HL-60 (cell line): ENCODE results near the gene ZNF511.

Source experiments
- DNase-seq, 2 experiments: peaks; one replicate each; pipeline ENCODE4 v3.0.0-alpha.2; 2010 to 2020; ENCODE audit warnings: low read depth in 1 of 2, low spot score in 1 of 2
- H3K27ac ChIP-seq: fragments of 250-450 bp; sonication (Bioruptor Pico); replicated peaks from 2 replicates; pipeline ENCODE4 v1.5.1; 2020; ENCODE audit warnings: mild to moderate bottlenecking, moderate library complexity
- H3K27me3 ChIP-seq: fragments of 250-450 bp; sonication (Bioruptor Pico); 2 replicates; pipeline ENCODE4 v1.5.1; 2021; ENCODE audit warnings: mild to moderate bottlenecking, moderate library complexity; ENCODE audit not compliant: insufficient read depth, poor library complexity, severe bottlenecking
- H3K4me3 ChIP-seq: replicated peaks from 2 replicates; pipeline ENCODE4 v1.5.1; 2011; ENCODE audit warnings: mild to moderate bottlenecking, control low read depth, low read length; ENCODE audit not compliant: insufficient read depth
- CTCF ChIP-seq: IDR thresholded peaks from one replicate; pipeline ENCODE4 v1.5.1; 2011; ENCODE audit warnings: low read length, control low read depth, inconsistent platforms; ENCODE audit not compliant: insufficient read depth
- GABPA ChIP-seq: IDR thresholded peaks from 2 replicates; pipeline ENCODE4 v1.6.1; 2012; ENCODE audit warnings: low read depth
- POLR2AphosphoS5 ChIP-seq: IDR thresholded peaks from 2 replicates; pipeline ENCODE4 v1.6.1; 2012; ENCODE audit warnings: low read depth
- SPI1 ChIP-seq: IDR thresholded peaks from 2 replicates; pipeline ENCODE4 v1.6.1; 2012; ENCODE audit warnings: low read depth, mild to moderate bottlenecking, borderline replicate concordance
- TF ChIP-seq, protein P1 (sequence below): IDR thresholded peaks from 2 replicates; pipeline ENCODE4 v1.6.1; 2012; ENCODE audit warnings: low read depth; ENCODE audit not compliant: insufficient replicate concordance

Gene ZNF511

GRCh38 chr10:133359554-133359971, 50.8 kb downstream of the ZNF511 start:
- Histone ChIP-seq H3K4me3 (no peak overlapping the region), H3K27me3 (no peaks in the 10 kb centered on the region), H3K27ac (no peak overlapping the region)
- DNase-seq = no peak
- TF ChIP-seq CTCF = no peak
- no peak for TF ChIP-seq SPI1
- TF ChIP-seq POLR2AphosphoS5 = no peak
- TF ChIP-seq, protein P1, sequence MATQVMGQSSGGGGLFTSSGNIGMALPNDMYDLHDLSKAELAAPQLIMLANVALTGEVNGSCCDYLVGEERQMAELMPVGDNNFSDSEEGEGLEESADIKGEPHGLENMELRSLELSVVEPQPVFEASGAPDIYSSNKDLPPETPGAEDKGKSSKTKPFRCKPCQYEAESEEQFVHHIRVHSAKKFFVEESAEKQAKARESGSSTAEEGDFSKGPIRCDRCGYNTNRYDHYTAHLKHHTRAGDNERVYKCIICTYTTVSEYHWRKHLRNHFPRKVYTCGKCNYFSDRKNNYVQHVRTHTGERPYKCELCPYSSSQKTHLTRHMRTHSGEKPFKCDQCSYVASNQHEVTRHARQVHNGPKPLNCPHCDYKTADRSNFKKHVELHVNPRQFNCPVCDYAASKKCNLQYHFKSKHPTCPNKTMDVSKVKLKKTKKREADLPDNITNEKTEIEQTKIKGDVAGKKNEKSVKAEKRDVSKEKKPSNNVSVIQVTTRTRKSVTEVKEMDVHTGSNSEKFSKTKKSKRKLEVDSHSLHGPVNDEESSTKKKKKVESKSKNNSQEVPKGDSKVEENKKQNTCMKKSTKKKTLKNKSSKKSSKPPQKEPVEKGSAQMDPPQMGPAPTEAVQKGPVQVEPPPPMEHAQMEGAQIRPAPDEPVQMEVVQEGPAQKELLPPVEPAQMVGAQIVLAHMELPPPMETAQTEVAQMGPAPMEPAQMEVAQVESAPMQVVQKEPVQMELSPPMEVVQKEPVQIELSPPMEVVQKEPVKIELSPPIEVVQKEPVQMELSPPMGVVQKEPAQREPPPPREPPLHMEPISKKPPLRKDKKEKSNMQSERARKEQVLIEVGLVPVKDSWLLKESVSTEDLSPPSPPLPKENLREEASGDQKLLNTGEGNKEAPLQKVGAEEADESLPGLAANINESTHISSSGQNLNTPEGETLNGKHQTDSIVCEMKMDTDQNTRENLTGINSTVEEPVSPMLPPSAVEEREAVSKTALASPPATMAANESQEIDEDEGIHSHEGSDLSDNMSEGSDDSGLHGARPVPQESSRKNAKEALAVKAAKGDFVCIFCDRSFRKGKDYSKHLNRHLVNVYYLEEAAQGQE = no peak
- TF ChIP-seq GABPA = no peak

GRCh38 chr10:133359972-133360610, 51.4 kb downstream of the ZNF511 start:
- no peaks in the 10 kb centered on the region for H3K27me3 ChIP-seq
- no peak overlapping the region for H3K27ac ChIP-seq
- H3K4me3 ChIP-seq = no peak overlapping the region
- no peak for TF ChIP-seq POLR2AphosphoS5
- TF ChIP-seq CTCF = no peak
- TF ChIP-seq SPI1 = no peak
- no peak for TF ChIP-seq GABPA
- TF ChIP-seq, protein P1 = no peak
- DNase-seq = no peak

- Histone ChIP-seq H3K27me3 (no peaks in the 10 kb centered on the region), H3K4me3 (no peak overlapping the region), H3K27ac (no peak overlapping the region)
- no peak for TF ChIP-seq SPI1
- no peak for TF ChIP-seq GABPA
- no peak for TF ChIP-seq CTCF
- TF ChIP-seq, protein P1 = no peak
- TF ChIP-seq POLR2AphosphoS5 = no peak
- DNase-seq = no peak
Observed at GRCh38 chr10:133361227-133361626, 52.5 kb downstream of the ZNF511 start.
